ENCODE data around the gene ZDHHC12.

- TF ChIP-seq POLR2AphosphoS5 (IDR thresholded peaks at IDR 0.05; ENCODE audit: low read depth, low read length) (no peak; the same call in 1 of the 2 replicates), CTCF (IDR thresholded peaks at IDR 0.05) (no peak), TCF7L2 (IDR thresholded peaks at IDR 0.05; ENCODE audit: low read depth, low read length) (no peak), REST (IDR thresholded peaks at IDR 0.05; ENCODE audit: insufficient read depth in 1 of 2, low read depth in 2 of 2, low read length in 1 of 2) (no peak)
These were observed 3.0 kb downstream of the ZDHHC12 start for GRCh38 chr9:128720841-128721486.
